Suppressor macrophage treated with lipopolysaccharide for 4 hours (primary cell): Measurements from ENCODE around the gene PCDHB15.
"Not testable (repeated sequence)": the region's sequence is repeated elsewhere in the genome, so short reads cannot be mapped to it uniquely, and the experiment has no call there.

Source experiments
- DNase-seq: peaks from one replicate; pipeline ENCODE4 v3.0.0-alpha.2; 2020

The PCDHB15 gene

DNA sequence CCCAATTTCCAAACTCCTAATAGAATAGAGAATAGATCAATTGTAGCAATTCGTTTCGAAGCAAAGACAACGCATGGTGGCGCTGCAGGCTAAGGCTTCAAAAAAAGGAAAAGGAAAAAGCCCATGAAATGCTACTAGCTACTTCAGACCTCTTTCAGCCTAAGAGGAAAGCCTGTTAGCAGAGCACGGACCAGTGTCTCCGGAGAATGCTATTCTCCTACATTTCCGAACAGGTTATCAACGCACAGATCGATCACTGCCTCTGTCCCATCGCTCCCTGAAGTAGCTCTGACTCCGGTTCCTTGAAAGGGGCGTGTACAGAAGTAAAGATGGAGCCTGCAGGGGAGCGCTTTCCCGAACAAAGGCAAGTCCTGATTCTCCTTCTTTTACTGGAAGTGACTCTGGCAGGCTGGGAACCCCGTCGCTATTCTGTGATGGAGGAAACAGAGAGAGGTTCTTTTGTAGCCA lies at the start of gene PCDHB15:
Gene PCDHB15, plus strand, starts transcription at position 146 of the 468 bp plus-strand sequence. Its CDS starts 184 bp downstream, at position 330.
- no peak for DNase-seq

GRCh38 chr5:141196363-141196762 lies 48.8 kb upstream of the PCDHB15 start:
- no peak for DNase-seq

GRCh38 chr5:141199359-141200235 lies 45.6 kb upstream of the PCDHB15 start, which contains the start of gene PCDHB11:
PCDHB11 (plus strand) TSS chr5:141199627; CDS start chr5:141199775, 148 bp downstream.
- DNase-seq, result no peak

DNA sequence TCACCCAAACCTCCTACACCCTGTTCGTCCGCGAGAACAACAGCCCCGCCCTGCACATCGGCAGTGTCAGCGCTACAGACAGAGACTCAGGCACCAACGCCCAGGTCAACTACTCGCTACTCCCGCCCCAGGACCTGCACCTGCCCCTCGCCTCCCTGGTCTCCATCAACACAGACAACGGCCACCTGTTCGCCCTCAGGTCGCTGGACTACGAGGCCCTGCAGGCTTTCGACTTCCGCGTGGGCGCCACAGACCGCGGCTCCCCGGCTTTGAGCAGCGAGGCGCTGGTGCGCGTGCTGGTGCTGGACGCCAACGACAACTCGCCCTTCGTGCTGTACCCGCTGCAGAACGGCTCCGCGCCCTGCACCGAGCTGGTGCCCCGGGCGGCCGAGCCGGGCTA lies 44.1 kb upstream of the PCDHB15 start:
- DNase-seq, result not testable (repeated sequence)

GRCh38 chr5:141201646-141202045 lies 43.5 kb upstream of the PCDHB15 start:
- not testable (repeated sequence) for DNase-seq

DNA sequence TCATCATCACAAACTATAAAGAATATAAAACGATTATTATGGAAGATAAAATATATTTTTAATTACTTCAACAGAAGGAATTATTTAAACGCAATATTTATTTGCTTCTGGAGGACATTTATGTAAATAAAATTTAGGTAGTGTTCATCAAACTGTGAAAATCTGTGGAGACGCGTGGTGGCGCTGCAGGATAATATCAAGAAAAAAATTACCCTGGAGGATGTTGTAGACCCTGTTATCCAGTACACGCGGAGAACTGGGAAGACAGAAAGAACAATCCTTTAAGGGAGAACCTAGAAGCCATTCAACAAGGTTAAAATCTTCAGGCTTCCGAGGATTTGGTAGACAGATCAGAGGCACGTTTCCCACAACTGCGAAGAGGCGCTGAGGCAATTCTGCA lies 36.7 kb upstream of the PCDHB15 start, which contains the start of gene PCDHB12:
Gene PCDHB12, plus strand, starts transcription at position 242 of the 400 bp plus-strand sequence. CDS start 189 bp downstream, outside the sequence.
- no peak for DNase-seq

- DNase-seq, result not testable (repeated sequence)
Observed at GRCh38 chr5:141210281-141210680, 34.9 kb upstream of the PCDHB15 start.

DNA sequence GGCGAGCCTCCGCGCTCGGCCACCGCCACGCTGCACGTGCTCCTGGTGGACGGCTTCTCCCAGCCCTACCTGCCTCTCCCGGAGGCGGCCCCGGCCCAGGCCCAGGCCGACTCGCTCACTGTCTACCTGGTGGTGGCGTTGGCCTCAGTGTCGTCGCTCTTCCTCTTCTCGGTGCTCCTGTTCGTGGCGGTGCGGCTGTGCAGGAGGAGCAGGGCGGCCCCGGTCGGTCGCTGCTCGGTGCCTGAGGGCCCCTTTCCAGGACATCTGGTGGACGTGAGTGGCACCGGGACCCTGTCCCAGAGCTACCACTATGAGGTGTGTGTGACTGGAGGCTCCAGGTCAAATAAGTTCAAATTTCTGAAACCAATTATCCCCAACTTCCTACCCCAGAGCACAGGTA lies 34.3 kb upstream of the PCDHB15 start:
- DNase-seq, result not testable (repeated sequence)

DNA sequence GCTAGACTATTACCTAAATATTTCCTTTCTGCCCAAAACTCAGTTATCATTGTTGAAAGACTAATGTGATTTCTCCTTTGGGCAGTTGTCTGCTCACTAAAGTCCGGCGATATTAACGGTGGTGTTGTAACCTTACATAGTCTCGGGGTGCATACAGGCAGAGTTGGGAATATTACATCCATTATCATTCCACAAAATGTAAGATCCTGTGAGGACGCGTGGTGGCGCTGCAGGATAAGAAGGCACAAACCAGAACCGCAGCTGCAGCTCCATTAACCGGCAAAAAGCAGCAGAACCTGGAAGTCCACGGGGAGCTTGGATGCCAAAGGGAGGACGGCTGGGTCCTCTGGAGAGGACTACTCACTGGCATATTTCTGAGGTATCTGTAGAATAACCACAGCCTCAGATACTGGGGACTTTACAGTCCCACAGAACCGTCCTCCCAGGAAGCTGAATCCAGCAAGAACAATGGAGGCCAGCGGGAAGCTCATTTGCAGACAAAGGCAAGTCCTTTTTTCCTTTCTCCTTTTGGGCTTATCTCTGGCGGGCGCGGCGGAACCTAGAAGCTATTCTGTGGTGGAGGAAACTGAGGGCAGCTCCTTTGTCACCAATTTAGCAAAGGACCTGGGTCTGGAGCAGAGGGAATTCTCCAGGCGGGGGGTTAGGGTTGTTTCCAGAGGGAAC lies 31.4 kb upstream of the PCDHB15 start, which contains the start of gene PCDHB13:
Gene PCDHB13, plus strand, starts transcription at position 264 of the 684 bp plus-strand sequence. Its CDS starts 205 bp downstream, at position 469.
- peak; percentile 3 for DNase-seq

GRCh38 chr5:141214583-141214982 lies 30.6 kb upstream of the PCDHB15 start:
- DNase-seq, result not testable (repeated sequence)

GRCh38 chr5:141215504-141215903 lies 29.7 kb upstream of the PCDHB15 start:
- not testable (repeated sequence) for DNase-seq

GRCh38 chr5:141216035-141216434 lies 29.2 kb upstream of the PCDHB15 start:
- not testable (repeated sequence) for DNase-seq

DNA sequence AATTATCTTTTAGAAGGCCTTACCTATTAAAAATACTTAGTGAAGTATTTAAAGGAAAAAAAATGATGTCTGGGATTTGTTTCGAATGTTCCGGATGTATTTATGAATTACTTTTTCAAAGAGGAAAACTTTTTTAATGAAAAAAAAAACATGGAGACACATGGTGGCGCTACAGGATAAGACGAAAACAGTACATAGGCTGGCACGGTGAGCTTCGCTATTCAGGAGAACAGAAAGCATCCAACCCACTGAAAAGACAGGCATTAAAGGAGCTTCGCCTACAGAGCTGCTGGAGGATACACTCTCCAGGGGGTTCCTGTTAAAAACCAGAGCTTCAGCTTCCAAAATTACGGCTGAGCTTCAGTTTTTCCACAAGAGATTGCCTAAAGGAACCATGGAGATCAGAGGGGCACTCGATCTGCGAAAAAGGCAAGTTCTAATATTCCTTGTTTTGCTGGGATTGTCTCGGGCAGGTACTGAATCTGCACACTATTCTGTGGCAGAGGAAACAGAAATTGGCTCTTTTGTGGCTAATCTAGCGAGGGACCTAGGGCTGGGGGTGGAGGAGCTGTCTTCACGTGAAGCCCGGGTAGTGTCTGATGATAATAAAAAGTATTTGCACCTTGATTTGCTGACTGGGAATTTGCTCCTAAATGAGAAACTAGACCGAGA lies 21.9 kb upstream of the PCDHB15 start, which contains the start of gene PCDHB14:
Gene PCDHB14, plus strand, starts transcription at position 232 of the 672 bp plus-strand sequence. Its CDS starts 163 bp downstream, at position 395.
- no peak for DNase-seq

DNA sequence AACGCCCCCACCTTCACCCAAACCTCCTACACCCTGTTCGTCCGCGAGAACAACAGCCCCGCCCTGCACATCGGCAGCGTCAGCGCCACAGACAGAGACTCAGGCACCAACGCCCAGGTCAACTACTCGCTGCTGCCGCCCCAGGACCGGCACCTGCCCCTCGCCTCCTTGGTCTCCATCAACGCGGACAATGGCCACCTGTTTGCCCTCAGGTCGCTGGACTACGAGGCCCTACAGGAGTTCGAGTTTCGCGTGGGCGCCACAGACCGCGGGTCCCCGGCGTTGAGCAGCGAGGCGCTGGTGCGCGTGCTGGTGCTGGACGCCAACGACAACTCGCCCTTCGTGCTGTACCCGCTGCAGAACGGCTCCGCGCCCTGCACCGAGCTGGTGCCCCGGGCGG lies 20.4 kb upstream of the PCDHB15 start:
- not testable (repeated sequence) for DNase-seq

DNA sequence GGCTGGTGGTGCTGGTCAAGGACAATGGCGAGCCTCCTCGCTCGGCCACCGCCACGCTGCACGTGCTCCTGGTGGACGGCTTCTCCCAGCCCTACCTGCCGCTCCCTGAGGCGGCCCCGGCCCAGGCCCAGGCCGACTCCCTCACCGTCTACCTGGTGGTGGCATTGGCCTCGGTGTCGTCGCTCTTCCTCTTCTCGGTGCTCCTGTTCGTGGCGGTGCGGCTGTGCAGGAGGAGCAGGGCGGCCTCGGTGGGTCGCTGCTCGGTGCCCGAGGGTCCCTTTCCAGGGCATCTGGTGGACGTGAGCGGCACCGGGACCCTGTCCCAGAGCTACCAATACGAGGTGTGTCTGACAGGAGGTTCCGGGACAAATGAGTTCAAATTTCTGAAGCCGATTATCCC lies 19.8 kb upstream of the PCDHB15 start:
- DNase-seq, result not testable (repeated sequence)

DNA sequence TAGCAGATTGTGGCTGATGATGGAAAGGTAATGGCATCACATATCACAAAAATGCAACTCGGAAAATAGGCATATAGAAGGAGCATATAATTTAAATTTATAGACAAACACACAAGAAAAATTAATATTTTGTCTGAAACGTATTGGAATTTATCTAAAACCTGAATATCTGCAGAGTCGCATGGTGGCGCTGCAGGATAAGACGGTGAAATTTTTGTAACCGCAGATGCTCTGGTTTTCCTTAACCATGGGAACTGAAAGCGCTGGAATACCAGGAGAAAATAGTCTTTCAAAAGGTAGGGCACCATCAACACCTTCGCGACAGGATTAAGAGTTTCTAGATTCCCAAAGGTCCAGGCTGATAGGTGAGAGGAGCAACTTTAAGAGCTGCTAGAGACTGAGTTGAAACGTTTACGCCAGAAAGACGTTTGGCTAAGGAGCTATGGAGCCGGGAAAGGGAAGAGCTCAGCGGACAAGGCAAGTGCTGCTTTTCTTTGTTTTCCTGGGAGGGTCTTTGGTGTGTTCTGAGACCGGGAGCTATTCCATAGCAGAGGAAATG lies 11.0 kb upstream of the PCDHB15 start:
- no peak for DNase-seq

DNA sequence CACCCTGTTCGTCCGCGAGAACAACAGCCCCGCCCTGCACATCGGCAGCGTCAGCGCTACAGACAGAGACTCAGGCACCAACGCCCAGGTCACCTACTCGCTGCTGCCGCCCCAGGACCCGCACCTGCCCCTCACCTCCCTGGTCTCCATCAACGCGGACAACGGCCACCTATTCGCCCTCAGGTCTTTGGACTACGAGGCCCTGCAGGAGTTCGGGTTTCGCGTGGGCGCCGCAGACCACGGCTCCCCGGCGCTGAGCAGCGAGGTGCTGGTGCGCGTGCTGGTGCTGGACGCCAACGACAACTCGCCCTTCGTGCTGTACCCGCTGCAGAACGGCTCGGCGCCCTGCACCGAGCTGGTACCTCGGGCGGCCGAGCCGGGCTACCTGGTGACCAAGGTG lies 9.3 kb upstream of the PCDHB15 start:
- not testable (repeated sequence) for DNase-seq

DNA sequence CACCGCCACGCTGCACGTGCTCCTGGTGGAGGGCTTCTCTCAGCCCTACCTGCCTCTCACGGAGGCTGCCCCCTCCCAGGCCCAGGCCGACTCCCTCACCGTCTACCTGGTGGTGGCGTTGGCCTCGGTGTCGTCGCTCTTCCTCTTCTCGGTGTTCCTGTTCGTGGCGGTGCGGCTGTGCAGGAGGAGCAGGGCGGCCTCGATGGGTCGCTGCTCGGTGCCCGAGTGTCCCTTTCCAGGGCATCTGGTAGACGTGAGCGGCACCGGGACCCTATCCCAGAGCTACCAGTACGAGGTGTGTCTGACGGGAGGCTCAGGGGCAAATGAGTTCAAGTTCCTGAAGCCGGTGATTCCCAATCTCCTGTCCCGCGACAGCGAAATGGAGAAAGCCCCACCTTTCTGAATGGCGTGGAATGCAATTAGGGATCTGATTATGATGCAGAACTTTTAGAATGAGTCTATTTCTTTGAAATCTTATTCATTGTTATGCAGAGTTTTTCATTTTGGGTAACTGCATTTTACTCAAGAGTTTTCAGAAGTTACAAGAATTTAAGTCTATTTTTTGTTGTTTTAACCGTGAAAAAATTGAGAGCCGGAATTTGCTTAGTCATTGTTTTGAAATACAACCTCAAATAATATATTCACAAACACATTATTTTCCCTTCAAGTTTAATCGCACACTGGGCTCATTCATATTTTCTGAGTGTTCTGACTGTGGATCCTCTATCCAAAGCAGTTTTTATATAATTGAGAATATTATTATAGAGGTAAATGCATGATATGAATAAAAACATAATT lies 8.5 kb upstream of the PCDHB15 start:
- no peak for DNase-seq

DNA sequence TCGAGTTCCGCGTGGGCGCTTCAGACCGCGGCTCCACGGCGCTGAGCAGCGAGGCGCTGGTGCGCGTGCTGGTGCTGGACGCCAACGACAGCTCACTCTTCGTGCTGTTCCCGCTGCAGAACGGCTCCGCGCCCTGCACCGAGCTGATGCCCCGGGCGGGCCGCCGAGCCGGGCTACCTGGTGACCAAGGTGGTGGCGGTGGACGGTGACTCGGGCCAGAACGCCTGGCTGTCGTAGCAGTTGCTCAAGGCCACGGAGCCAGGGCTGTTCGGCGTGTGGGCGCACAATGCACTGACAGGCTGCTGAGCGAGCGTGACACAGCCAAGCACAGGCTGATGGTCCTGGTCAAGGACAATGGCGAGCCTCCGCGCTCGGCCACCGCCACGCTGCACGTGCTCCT lies 3.7 kb upstream of the PCDHB15 start:
- no peak for DNase-seq

DNA sequence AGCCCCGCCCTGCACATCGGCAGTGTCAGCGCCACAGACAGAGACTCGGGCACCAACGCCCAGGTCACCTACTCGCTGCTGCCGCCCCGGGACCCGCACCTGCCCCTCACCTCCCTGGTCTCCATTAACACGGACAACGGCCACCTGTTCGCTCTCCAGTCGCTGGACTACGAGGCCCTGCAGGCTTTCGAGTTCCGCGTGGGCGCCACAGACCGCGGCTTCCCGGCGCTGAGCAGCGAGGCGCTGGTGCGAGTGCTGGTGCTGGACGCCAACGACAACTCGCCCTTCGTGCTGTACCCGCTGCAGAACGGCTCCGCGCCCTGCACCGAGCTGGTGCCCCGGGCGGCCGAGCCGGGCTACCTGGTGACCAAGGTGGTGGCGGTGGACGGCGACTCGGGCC lies 1.8 kb downstream of the PCDHB15 start:
- not testable (repeated sequence) for DNase-seq

GRCh38 chr5:141247434-141247833 lies 2.2 kb downstream of the PCDHB15 start:
- DNase-seq, result not testable (repeated sequence)
